ENCODE results near the gene EDAR. TPM values are rescaled to one million over a fixed set of nuclear protein-coding genes. Genes with fewer than 3 reads are reported as not detected.

The EDAR gene
- total and polyA plus RNA-seq, 9 of the 15 experiments (the other 6 are each of a cell fraction or from before 2014, with no cell fraction given) = 0.01 TPM; not detected in 8

DNA sequence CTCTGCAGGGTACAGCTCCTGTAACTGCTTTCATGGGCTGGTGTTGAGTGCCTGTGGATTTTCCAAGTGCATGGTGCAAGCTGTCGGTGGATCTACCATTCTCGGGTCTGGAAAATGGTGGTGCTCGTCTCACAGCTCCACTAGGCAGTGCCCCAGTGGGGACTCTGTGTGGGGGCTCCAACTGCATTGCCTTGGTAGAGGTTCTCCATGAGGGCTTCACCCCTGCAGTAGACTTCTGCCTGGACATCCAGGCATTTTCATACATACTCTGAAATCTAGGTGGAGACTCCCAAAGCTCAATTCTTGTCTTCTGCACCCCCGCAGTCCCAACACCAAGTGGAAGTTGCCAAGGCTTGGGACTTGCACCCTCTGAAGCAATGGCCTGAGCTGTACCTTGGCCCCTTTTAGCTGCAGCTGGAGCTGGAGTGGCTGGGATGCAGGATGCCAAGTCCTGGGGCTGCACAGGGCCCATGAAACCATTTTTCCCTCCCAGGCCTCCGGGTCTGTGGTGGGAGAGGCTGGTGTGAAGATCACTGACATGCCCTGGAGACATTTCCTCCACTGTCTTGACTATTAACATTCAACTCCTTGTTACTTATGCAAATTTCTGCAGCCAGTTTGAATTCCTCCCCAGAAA, 41.6 kb downstream of the EDAR start:
- H3K9ac ChIP-seq (ENCODE audit: insufficient read depth in 1 of 2, low read depth in 2 of 2, low read length in 2 of 2) = no peak overlapping the region
- H2AFZ ChIP-seq (ENCODE audit: low read depth, low read length) = no peak overlapping the region
- FAIRE-seq (no peak), ATAC-seq (no peak), DNase-seq (ENCODE audit: extremely low read depth in 1 of 4, low spot score in 3 of 4) (no peak)
- in situ Hi-C loops (cut with MboI) = no loop called here
- no peak overlapping the region for H3K27ac ChIP-seq (ENCODE audit: extremely low read depth, low read depth, low read length)
- WGBS (ENCODE audit: insufficient coverage, low coverage, missing lambda C conversion rate) = 2% methylated on average over 5 of the region's 5 CpGs
- intact Hi-C loops (cut with micrococcal nuclease) = no loop called here
- POLR2A ChIA-PET = no interaction called here
- H4K20me1 ChIP-seq (replicated peaks; ENCODE audit: control insufficient read depth, insufficient read depth, low read length) = no peaks in the 10 kb centered on the region; the same call in 1 of the 2 replicates
- H3K4me1 ChIP-seq (replicated peaks in 1 of 2; ENCODE audit: control insufficient read depth in 2 of 2, insufficient read depth in 2 of 2, low read length in 2 of 2) = peaks cover 0 to 2% of the 10 kb centered on the region in 2 experiments; a peak in 2 of 5 replicates
- no peaks in the 10 kb centered on the region for H3K79me2 ChIP-seq (ENCODE audit: control insufficient read depth, insufficient read depth, low read length)
- TF ChIP-seq PTBP1 (IDR thresholded peaks at IDR 0.05; ENCODE audit: low read depth, low read length) (no peak), ESRRB (CRISPR knock-in tag; IDR thresholded peaks at IDR 0.05; ENCODE audit: borderline replicate concordance) (no peak), HMG20B (CRISPR knock-in tag; IDR thresholded peaks at IDR 0.05) (no peak), POLR3G (IDR thresholded peaks at IDR 0.05; ENCODE audit: extremely low read depth, insufficient read length, insufficient replicate concordance) (no peak), RBM17 (IDR thresholded peaks at IDR 0.05; ENCODE audit: borderline replicate concordance, low read depth, low read length) (no peak), CBX5 (IDR thresholded peaks at IDR 0.05; ENCODE audit: borderline replicate concordance, low read depth) (0 out of 2 replicates have a peak, but pooled peaks have one; percentile 56), YY1 (IDR thresholded peaks at IDR 0.05; ENCODE audit: borderline replicate concordance in 1 of 3, control insufficient read depth in 1 of 3, extremely low read depth in 1 of 3, insufficient read depth in 3 of 3, insufficient read length in 1 of 3, insufficient replicate concordance in 2 of 3, low read depth in 1 of 3, low read length in 2 of 3) (no peak), KAT2B (IDR thresholded peaks at IDR 0.05; ENCODE audit: low read depth, low read length) (no peak), GABPB1 (CRISPR knock-in tag; IDR thresholded peaks at IDR 0.05) (no peak), CBX3 (IDR thresholded peaks at IDR 0.05; ENCODE audit: borderline replicate concordance in 1 of 2, low read length in 2 of 2) (peak in 1 of 2 experiments; percentile 66; a peak in 1 of 3 replicates), ATF7 (IDR thresholded peaks at IDR 0.05) (no peak)
- TF ChIP-seq, protein P1, sequence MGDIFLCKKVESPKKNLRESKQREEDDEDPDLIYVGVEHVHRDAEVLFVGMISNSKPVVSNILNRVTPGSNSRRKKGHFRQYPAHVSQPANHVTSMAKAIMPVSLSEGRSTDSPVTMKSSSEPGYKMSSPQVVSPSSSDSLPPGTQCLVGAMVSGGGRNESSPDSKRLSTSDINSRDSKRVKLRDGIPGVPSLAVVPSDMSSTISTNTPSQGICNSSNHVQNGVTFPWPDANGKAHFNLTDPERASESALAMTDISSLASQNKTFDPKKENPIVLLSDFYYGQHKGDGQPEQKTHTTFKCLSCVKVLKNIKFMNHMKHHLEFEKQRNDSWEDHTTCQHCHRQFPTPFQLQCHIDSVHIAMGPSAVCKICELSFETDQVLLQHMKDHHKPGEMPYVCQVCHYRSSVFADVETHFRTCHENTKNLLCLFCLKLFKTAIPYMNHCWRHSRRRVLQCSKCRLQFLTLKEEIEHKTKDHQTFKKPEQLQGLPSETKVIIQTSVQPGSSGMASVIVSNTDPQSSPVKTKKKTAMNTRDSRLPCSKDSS (IDR thresholded peaks at IDR 0.05; ENCODE audit: low read depth, partially characterized antibody) = peak; percentile 20
- TF ChIP-seq, protein P2, sequence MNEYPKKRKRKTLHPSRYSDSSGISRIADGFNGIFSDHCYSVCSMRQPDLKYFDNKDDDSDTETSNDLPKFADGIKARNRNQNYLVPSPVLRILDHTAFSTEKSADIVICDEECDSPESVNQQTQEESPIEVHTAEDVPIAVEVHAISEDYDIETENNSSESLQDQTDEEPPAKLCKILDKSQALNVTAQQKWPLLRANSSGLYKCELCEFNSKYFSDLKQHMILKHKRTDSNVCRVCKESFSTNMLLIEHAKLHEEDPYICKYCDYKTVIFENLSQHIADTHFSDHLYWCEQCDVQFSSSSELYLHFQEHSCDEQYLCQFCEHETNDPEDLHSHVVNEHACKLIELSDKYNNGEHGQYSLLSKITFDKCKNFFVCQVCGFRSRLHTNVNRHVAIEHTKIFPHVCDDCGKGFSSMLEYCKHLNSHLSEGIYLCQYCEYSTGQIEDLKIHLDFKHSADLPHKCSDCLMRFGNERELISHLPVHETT (CRISPR knock-in tag; conservative IDR thresholded peaks at IDR 0.05 in 1 of 2, IDR thresholded peaks at IDR 0.05 in 1 of 2) = no peak
- no peak overlapping the region for H3K4me3 ChIP-seq
- no TSS peak for BruUV-seq (replicated peaks)
- CTCF ChIA-PET (ENCODE audit: low intra/inter-chr PET ratio) = no interaction called here
- H3K36me3 ChIP-seq (ENCODE audit: control insufficient read depth, insufficient read depth, low read length) = no peaks in the 10 kb centered on the region
- no peaks in the 10 kb centered on the region for H3K9me3 ChIP-seq (replicated peaks; ENCODE audit: control insufficient read depth, insufficient read depth, low read depth, low read length)
- H3K27me3 ChIP-seq (ENCODE audit: control insufficient read depth in 2 of 2, insufficient read depth in 2 of 2, low read length in 2 of 2) = peaks cover 12 to 26% of the 10 kb centered on the region in 2 experiments
- no peak overlapping the region for H3K4me2 ChIP-seq (ENCODE audit: insufficient read depth, low read length)
- H3K9me1 ChIP-seq (ENCODE audit: control insufficient read depth, insufficient read depth, low read length) = no peaks in the 10 kb centered on the region

Data from K562 (cell line).